Measurements from ENCODE around the gene POLD2.

DNA sequence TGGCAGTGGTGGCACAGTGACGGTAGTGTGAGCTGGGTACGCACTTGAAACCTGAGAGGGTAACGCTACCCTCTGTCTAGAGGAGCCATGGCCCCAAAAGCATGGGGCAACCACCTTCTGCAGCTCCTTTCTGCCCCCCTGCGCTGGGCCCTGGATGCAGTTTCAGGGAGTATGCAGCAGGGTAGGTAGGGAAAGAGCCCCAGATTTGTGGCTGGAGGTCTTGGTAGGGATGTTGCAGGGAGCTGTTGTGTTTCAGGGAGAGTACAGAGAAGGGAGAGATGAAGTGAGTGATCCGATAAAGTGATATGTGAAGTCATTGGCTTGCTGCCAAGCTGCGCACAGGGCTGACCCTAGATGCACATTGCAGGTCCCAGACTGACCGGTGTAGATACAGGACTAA lies 55.3 kb downstream of the POLD2 start:
- TF ChIP-seq YY1 (IDR thresholded peaks at IDR 0.05; ENCODE audit: insufficient read depth, insufficient replicate concordance, low read depth, low read length), result no peak
- TF ChIP-seq ZNF660 (CRISPR knock-in tag; IDR thresholded peaks at IDR 0.05; ENCODE audit: borderline replicate concordance, low read depth), result no peak
- TF ChIP-seq, protein P1, sequence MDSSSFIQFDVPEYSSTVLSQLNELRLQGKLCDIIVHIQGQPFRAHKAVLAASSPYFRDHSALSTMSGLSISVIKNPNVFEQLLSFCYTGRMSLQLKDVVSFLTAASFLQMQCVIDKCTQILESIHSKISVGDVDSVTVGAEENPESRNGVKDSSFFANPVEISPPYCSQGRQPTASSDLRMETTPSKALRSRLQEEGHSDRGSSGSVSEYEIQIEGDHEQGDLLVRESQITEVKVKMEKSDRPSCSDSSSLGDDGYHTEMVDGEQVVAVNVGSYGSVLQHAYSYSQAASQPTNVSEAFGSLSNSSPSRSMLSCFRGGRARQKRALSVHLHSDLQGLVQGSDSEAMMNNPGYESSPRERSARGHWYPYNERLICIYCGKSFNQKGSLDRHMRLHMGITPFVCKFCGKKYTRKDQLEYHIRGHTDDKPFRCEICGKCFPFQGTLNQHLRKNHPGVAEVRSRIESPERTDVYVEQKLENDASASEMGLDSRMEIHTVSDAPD (CRISPR knock-in tag; IDR thresholded peaks at IDR 0.05), result no peak
- no peak for TF ChIP-seq ZFP41 (CRISPR knock-in tag; IDR thresholded peaks at IDR 0.05; ENCODE audit: borderline replicate concordance)
